Jurkat, Clone E6-1 (cell line): Measurements from ENCODE around the gene RAB20.

ENCODE experiments used
- DNase-seq: peaks from one replicate; pipeline ENCODE4 v3.0.0-alpha.2; 2011; ENCODE audit warnings: low read depth, low spot score
- H3K4me3 ChIP-seq: 2 replicates; pipeline ENCODE4 v1.5.1; 2011; ENCODE audit warnings: mild to moderate bottlenecking, low read length, control low read depth, moderate library complexity

Gene RAB20

DNA sequence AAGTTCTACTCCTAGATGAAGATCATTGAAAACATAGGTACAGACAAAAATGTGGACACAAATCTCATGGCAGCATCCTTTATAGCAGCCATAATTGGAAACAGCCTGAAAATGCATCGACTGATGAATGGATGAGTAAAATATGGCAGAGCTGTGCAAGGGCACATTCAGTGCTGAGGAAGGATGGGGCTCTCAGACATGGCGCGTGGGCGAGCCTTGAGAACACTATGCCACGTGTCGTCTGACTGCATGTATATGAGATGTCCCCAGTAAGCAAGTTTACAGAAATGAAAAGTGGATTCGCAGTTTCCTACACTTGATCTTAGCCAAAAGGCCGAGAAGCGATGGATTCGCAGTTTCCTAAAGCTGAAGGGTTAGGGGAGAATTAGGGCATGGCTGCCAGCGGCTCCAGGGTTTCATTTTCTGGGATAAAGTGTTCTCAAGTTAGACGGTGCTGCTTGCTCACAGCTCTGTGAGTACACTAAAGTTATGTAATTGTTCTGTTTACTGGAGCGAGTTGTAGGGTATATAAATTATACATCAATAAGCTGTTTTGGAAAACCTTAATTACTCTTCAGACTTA, 78.0 kb downstream of the RAB20 start:
- H3K4me3 ChIP-seq, result no peak overlapping the region
- no peak for DNase-seq

DNA sequence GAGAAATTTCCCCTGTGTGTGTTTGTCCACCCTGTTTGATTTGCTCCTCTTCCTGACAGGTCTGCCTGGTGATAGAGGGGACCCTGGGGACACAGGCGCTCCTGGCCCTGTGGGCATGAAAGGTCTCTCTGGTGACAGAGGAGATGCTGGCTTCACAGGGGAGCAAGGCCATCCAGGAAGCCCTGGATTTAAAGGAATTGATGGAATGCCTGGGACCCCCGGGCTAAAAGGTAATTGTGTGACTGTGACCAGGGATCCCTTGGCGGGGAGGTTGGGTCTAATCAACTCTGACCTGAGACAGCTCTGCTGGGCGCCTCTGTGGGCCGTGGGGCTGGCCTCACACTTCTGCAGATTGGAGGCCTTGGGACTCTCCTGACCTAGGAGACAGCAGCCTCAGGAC, 81.4 kb downstream of the RAB20 start:
- no peak for DNase-seq
- no peak overlapping the region for H3K4me3 ChIP-seq

DNA sequence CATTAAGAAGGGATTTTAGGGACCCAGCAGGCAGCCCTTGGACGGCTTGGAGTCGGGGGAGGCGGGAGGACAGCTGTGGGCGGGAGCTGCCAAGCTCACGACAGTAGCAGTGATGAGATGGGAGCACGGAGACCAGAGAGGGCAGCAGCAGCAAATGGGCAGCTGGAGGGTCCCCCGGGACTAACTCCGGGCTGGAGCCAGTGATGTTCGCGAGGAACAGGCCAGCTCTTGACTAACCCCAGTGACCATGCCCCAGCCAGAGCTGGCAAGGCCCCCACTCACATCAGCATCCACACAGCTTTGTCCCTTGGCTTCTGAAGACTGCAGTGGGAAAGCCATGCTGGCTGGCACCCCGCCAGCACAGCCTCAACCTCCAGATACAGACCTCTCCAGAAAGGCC, 81.9 kb downstream of the RAB20 start:
- DNase-seq, result no peak

DNA sequence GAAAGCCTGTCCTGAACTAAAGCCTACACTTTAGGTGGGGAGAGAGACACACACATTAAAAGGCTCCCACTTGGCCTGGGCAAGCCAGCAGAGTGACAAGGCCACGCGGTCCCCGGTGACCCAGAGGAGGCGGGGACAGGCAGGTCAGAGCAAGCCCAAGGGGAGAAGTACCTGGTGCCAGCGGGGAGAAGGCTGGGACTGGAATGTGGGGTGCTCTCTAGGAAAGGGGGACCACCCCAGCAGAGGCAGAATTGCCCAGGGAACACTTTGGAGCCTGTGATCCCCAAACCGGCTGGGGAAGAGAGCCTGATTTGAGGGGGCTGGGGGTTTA, 82.3 kb downstream of the RAB20 start:
- no peak for DNase-seq
- no peak overlapping the region for H3K4me3 ChIP-seq

More for the DNA sequence above, 81.9 kb downstream of the RAB20 start:
- H3K4me3 ChIP-seq, result no peak overlapping the region

DNA sequence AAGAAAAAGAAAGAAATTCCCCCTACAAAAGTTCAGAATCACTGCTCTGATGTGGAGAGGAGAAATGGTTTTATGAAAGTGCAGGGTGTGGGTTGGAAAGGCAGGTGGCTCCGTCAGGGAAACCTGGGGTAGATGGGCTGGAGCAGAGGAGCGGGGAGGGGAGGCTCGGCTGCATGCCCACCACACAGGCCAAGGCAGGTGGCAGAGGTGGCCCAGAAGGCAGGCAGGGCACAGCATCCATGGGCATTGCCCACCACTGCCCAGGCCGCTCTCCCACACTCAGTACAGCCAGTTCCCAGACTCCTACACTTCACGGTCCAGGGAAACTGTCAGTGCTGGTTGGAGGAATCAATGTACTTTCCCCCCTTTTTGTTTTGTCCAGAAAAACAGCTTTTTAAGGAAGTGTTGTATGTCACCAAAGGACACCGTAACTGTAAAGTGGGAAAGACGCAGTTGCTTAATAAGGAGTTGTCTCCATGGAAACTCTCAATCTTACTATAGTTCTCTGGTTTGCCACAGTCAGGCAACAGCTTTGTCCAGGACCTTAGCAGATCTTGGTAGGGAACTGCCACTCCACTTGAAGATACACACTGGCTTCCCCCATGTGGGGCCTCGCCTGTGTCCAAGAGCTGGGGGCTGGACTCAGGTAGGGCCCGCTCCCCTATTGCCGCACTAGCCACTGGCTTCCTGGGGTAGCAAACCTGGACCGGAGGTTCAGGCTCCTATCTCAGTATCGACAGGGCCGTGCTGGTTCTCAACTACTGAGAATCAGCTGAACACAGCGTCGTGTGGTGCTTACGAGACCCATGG, 82.9 kb downstream of the RAB20 start:
- no peak overlapping the region for H3K4me3 ChIP-seq
- no peak for DNase-seq

DNA sequence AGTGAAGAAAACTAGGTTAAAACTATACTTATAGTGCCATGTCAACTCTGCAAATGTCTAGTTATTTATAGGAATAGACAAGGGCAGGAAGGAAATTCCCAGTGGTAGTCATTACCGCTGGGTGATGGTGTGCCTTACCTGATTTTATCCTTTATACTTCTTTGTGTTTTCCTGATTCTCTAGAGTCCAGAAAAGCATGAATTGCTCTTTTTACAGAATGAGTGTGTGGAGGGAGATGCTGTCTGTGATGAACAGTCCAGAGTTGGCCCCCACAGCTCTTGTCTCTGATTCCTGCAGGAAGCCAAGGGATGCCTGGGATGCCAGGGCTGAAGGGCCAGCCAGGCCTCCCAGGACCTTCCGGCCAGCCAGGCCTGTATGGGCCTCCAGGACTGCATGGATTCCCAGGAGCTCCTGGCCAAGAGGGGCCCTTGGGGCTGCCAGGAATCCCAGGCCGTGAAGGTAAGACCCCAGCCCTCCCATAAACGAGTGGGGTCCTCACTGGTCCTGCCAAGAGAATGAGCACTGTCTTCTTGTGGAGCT, 83.7 kb downstream of the RAB20 start:
- no peak for DNase-seq
- H3K4me3 ChIP-seq, result no peak overlapping the region

DNA sequence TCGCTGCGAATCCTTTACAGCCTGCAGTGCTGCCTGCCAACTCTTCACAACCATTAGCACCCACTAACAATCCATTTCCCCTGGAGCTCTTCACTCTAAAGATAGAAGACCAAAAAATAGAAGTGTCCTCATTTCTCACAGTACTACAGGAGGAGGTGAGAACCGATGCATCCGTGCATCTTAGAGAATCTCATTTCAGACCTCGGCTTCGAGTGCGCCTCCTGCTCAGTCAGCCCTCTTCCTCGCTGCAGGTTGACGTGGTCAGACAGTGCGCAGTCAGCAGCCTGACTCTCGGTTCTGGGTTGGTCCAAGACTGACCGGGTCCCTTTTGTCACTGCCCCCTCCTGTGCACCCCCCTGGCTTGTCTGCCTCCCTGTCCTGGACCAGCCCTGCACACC, 85.3 kb downstream of the RAB20 start:
- DNase-seq, result no peak
- H3K4me3 ChIP-seq, result no peak overlapping the region

DNA sequence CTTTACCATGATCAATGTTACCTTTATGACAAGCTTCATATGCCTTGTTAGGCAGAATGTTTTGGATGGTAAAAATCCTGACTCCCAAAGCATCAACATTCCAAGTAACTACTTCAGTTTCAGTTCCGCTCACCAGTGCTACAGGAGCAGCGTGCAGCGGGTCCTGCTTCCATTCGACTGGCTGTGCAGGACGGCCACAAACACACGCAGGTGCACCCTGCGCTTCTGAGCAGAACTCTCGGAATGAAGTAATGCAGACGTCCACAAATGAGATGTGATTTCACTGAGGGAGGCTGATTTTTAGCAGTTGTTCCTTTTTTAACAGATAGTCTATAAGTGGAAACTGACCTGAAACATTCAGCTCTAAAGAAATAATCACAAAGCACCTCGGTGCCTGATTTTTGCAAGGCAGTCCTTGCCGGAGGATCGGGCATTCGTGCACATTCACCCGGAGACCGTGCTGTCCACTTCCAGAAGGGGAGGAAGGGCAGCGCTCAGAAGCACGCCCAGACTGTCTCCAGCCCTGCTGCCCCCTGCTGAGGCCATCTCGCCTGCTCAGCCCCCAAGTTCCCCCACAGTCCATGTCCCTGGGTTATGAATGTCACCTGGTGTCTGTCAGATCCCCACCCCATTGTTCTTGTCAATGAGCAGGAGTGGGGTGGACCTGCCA, 85.8 kb downstream of the RAB20 start:
- no peak for DNase-seq

DNA sequence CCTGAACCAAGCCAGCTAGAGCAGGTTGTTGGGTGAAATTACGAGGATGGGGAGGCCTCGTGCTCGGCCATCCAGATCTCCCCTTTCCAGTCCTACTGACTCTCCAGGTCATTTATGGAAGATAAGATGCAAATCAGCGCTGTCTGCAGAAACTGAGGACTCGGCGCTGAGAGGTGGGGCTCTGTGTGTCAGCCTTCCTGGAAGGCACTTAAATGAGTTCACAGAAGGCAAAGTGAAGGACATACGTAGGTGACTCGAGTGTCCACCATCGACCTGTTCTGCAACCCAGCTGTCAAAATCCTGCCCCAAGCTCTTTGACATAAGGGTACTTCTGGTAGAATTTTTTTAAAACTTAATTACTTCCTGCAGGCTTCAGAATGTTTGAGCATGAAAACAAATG, 86.4 kb downstream of the RAB20 start:
- no peak overlapping the region for H3K4me3 ChIP-seq
- DNase-seq, result no peak

More for the DNA sequence above, 85.8 kb downstream of the RAB20 start:
- no peak overlapping the region for H3K4me3 ChIP-seq

DNA sequence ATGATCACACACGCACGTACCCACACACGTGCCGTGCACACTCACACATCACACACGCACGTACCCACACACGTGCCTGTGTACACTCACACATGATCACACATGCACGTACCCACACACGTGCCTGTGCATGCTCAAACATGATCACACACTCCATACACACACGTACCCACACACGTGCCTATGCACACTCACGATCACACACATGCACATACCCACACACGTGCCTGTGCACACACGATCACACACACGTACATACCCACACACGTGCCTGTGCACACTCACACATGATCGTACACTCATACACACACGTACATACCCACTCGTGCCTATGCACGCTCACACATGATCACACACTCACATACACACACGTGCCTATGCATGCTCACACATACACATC, 86.8 kb downstream of the RAB20 start:
- no peak for DNase-seq
- no peak overlapping the region for H3K4me3 ChIP-seq
